Cardiac septum (tissue), 1 donor: Measurements from ENCODE around the gene SNX5. TPM values are rescaled to one million over a fixed set of nuclear protein-coding genes. Genes with fewer than 3 reads are reported as not detected.

Experiments
- DNase-seq: peaks from one replicate; pipeline ENCODE4 v3.0.0-alpha.2; 2020; ENCODE audit warnings: low spot score
- intact Hi-C: fragments of 100-400 bp; cut with DNase I; formaldehyde crosslinking; loops from one replicate; pipeline ENCODE4 v1.14.0; 2022
- total RNA-seq: library from RNA; stranded (reverse); fragmentation: NEBNext Ultra II Directional; extraction: Animal tissue kit (Norgen Biotek cat#: 25700); gene quantifications from one replicate; pipeline ENCODE4 v1.2.1, GENCODE V29; 2021
- donor health status: DM: no; HTN: no; CAD: no.

SNX5 gene
- total RNA-seq, 1 donor from 2014 or later = 42.1 TPM

GRCh38 chr20:17898548-17898994 is 70.0 kb downstream of the SNX5 start:
- DNase-seq = no peak

DNA sequence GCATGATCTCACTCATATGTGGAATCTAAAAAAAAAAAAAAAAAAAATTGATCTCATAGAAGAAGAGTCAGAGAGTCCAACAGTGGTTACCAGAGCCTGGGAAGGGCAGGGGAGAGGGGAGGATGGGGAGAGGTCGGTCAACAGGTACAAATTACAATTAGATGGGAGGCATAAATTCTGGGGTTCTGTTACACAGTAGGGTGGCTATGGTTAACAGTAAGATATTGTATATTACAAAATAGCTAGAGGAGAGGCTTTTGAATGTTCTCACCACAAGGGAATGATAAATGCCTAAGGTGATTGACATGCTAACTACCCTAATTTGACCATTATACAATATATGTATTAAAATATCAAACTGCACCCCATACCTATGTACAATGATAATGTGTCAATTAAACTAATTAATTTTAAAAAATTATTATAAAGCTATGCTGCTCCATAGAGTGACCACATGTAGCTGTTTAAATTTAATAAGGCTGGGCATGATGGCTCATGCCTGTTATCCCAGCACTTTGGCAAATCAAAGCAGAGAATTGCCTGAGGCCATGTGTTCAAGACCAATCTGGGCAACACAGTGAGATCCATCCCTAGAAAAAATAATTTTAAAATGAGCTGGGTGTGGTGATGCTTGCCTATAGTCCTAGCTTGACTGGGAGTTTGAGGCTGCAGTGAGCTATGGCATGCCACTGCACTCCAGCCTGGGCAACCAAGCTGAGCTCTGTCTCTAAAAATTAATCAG is 70.9 kb downstream of the SNX5 start:
- intact Hi-C loops = loop anchor here (2.0 to 5.0 kb wide), 3 partner anchors 40 to 393 kb away; no protein-coding TSS in a partner anchor
- DNase-seq = no peak

More at GRCh38 chr20:17898548-17898994, 70.0 kb downstream of the SNX5 start:
- intact Hi-C loops = loop anchor here (2.0 to 5.0 kb wide), 3 partner anchors 39 to 394 kb away; no protein-coding TSS in a partner anchor

DNA sequence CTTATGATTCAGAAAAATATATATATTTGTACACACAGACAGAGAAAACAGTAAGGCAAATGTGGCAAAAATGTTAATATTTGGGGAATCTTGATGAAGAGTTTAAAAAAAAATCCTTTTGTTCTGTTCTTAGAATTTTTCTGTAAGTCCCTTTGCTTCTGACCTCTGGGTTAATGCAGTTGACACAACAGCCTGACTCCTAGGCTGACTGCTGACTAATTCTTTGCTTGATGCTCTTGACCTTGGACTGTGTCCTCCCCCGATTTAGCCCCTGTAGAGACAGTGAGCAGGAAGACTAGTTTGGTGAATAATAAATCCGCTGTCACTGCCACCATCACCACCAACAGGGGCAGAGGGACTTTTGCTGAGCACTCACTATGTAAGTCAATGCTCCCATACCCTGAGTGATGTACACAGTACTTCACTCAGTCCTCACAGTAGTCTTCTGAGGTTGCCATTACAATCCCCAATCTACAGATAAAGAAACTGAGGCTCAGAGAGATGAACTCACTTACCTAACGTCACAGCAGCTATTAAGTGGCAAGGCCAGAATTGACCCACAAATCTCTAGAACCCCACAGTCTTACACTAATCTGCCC is 71.7 kb downstream of the SNX5 start:
- DNase-seq = no peak
- intact Hi-C loops = loop anchor here (1.0 to 5.0 kb wide), 3 partner anchors 40 to 216 kb away; no protein-coding TSS in a partner anchor

DNA sequence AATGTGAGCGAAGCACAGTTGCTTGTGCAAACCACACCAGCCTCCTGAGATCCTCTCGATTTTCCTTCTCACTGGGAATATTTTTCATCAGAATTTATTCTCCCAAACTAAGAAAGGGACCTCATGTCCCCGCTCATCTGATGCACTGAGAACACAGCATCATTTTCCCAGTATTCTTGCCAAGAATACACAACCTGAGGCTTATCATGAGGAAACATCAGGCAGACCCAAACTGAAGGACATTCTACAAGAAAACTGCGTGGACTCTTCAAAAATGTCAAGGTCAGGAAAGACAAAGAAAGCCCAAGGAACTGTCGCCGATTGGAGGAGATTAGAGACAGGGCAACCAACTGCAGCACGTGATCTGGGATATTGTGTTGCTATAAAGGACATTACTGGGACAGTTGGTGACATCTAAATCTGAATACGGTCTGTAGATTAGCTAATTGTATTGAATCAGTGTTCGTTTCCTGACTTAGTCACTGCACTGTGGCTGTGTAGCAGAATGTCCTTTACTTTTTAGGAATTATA is 72.3 kb downstream of the SNX5 start:
- no peak for DNase-seq
- intact Hi-C loops = loop anchor here (1.0 to 5.0 kb wide), 3 partner anchors 41 to 215 kb away; no protein-coding TSS in a partner anchor

GRCh38 chr20:17895641-17896171 is 72.9 kb downstream of the SNX5 start:
- intact Hi-C loops = loop anchor here (1.0 to 5.0 kb wide), 3 partner anchors 42 to 214 kb away; no protein-coding TSS in a partner anchor
- peak; percentile 84 for DNase-seq

- intact Hi-C loops = no loop called here
- no peak for DNase-seq
Observed at GRCh38 chr20:17893445-17893844, 75.1 kb downstream of the SNX5 start.

GRCh38 chr20:17892189-17892938 is 76.2 kb downstream of the SNX5 start:
- no peak for DNase-seq
- intact Hi-C loops = no loop called here

Other genes starting within 250 kb of the SNX5 start
- gene MGME1, start 224 bp upstream of the SNX5 start, total RNA-seq = 9.5 TPM
- gene OVOL2, start 89.1 kb upstream of the SNX5 start, total RNA-seq = not detected
- 9.7 TPM for gene KAT14, start 169.1 kb upstream of the SNX5 start, total RNA-seq
- gene PET117, start 169.1 kb upstream of the SNX5 start, total RNA-seq = 11.0 TPM